HG03060 (cell line): ENCODE measurements around the gene NHEJ1.

Source experiments
- ATAC-seq: cut with Tn5 transposase; IDR thresholded peaks from one replicate; pipeline ENCODE4 v1.9.1; 2021; ENCODE audit warnings: low read depth, moderate number of reproducible peaks; ENCODE audit not compliant: unreplicated experiment

NHEJ1 gene

GRCh38 chr2:219094171-219094570, 66.4 kb downstream of the NHEJ1 start:
- no peak for ATAC-seq

- no peak for ATAC-seq
Observed at GRCh38 chr2:219090436-219091299, 69.9 kb downstream of the NHEJ1 start.

DNA sequence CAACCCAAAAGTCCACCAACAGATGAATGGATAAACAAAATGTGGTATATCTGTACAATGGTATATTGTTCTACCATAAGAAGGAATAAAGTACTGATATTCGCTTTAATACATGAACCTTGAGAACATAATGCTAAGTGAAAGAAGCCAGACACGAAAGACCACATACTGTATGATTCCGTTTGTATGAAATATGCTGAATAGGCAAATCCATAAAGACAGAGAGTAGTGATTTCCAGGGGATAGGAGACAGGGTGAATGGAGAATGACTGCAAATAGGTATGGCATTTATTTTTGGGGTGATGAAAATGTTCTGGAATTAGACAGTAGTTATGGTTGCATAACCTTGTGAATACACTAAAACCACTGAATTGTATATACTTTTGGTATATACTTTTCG, 71.3 kb downstream of the NHEJ1 start:
- ATAC-seq = no peak

GRCh38 chr2:219087848-219088247, 72.8 kb downstream of the NHEJ1 start:
- no peak for ATAC-seq

DNA sequence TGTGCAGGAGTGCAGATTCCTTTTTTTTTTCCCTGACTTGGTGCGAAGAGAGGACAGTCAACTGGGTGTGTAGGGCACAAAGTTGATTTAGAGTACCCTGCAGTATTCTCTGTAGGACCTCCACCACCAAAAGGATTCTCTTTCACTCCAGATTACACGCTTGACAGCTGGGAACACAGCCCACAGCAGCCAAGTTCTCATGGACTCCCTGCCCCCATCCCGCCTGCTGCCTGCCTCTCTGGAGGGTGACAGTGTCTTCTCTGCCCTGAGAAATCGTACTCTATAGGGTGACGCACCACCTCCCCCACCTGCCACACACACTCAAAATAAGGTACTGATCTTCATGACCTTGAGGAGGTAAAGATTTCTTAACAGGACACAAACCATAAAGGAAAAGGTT, 73.3 kb downstream of the NHEJ1 start:
- no peak for ATAC-seq

DNA sequence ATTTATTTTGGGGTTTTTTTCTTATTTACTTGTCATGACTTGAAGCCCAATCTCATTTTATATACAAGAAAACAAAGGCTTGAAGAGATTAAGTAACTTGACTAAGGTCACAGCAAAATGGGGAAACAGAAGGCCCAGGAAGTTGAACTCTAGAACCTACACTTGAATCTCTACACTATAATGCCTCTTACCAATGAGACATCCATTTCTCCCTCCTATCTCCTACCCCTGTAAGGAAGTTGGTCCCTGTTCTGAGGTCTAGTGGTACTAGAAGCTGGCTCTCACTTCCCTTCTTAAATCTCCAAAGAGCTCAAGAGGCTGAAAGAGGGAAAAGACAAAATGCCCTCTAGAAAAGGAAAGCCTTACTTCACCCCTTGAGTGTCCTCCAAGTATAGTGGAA, 74.4 kb downstream of the NHEJ1 start:
- ATAC-seq = no peak

DNA sequence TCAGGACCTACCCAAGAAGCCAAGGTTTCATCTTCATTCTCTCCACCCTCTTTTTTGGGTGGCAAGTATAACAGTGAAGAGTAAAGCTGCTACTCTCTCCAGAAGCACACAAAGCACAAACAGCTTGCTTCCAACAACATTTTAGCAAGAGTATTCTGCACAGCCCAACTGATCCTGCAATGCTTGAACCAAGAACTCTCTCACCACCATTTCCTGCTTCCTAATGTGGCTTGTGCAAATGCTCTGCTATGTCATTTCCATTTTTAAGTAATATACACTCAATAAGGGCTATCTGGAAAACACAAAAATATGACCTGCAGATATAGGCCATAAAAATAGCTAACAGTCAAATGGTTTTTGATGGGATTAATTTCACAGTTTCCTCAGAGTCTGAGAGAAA, 75.8 kb downstream of the NHEJ1 start:
- ATAC-seq = no peak

DNA sequence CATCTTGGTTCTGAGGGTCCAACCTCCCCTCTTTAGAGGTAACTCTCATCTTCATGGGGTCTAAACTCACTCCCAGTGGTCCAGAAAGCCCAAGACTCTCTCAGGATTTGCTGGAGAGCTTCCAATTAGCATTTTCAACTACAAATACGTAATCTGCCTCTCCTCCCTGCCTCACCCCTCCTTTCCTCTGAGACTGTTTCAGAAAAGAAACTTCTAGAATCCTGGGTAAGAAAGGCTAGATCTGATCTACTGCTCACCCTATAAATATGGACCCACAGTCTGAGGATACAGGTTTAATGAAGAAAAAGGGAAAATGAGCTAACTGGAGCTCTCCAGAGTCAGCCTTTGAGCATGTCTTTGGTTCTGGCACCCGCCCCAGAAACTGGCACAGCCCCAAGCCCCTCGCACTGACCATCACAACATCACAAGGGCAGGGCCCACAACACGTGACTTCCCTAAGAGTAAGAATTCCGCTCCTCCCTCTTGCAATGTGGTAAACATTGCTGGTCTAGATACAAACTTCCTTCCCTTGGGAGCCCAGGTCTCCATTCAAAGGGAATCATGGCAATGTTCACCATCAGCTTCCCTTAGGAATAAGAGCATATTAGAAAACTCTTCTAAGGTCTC, 78.2 kb downstream of the NHEJ1 start:
- no peak for ATAC-seq

- ATAC-seq = no peak
Observed at GRCh38 chr2:219081701-219082331, 78.8 kb downstream of the NHEJ1 start.

GRCh38 chr2:219081096-219081495, 79.5 kb downstream of the NHEJ1 start:
- no peak for ATAC-seq

DNA sequence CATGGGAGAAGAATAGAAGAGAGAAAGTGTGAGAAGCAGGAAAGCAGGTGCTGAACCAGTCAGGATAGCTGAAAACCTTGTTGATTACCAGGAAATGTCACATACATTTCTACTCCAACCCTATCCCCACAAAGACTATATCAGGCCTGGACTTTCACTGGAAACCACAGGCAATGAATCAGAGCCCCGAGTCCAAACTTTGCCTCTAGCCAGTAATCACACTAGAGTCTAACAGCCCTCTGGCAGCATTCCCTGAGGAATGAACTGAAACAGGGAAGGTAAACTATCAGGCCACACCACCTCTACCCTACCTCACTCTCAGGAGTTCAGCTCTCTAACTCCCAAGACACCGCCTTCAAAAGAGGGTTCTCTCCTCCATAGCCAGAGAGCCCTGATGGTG, 81.2 kb downstream of the NHEJ1 start:
- no peak for ATAC-seq

DNA sequence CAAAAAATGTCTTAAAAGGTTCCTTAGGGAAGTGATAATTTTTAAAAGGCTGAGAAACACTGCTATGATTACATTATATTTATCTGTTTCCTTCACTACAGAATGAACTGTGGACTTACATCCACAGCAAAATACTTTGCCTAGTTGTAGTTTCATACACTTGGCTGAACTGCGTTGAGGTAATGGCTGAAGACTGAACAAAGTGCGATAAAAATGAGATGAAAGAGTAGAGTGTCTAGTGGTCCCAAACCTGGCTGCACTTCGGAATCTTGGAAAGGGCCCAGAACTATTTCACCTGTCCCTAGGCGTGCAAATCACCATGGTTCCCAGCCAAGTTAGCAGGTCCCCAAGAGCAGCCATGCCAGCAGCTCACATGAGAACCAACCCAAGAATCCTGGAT, 81.7 kb downstream of the NHEJ1 start:
- ATAC-seq = no peak

- ATAC-seq = no peak
Observed at GRCh38 chr2:219078126-219078525, 82.5 kb downstream of the NHEJ1 start.

- no peak for ATAC-seq
Observed at GRCh38 chr2:219076253-219076652, 84.4 kb downstream of the NHEJ1 start.

DNA sequence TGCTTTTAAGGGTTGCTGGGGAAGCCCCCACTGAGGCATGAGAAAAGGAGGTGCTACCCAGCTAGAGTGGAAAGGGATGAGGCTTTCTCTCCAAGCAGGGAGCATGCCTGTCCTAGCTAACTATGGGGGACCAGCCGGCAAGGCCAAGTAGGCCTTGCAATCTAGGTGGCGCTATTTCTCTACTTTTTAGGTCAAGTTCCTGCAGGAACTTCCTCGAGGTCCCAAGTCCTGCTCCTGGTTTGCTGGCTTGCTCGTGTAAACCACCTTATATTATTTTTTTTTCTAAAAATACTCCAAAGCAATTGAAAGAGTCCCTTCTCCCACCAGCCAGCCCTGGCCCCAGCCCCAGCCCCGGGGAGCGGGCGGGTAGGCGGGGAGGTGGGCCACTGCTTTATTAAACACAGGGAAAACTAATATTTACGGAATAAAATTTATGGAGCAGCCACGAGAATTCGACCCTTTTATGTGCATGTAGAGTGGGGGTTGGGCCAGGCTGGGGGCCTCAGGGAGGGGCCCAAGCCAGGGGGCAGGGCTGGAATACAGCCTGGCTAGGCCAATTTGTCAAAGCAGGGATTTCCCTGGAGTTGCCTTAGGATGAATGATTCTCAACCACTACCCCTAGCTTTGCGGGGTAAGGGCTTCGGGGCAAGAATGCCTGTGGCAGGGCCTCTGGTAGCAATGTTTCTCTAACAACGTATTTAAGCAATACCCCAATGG, 87.0 kb downstream of the NHEJ1 start:
- no peak for ATAC-seq

DNA sequence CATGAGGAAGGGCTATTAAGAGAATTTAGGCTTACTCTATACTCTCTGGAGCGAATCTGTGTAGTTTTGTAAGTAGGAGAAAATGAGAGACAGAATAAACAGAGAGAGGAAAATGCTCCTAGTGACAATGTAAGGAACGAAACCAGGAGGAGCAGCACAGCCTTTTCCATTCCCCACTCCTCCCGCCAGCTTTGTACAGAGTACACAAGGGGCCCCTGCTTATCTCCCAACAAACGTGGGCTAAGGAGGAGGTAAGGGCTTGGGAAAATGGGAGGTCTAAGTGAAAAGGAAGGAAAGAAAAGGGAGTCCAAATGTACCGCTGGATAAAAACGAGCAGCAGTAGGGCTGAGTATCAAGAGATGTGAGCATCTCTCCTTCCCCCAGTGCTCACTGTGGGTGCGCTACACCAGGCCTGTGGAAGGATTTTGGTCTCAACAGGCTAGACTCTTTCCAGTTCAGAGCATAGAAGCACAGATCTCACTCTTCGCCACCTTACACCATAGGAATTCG, 87.8 kb downstream of the NHEJ1 start:
- ATAC-seq = no peak

DNA sequence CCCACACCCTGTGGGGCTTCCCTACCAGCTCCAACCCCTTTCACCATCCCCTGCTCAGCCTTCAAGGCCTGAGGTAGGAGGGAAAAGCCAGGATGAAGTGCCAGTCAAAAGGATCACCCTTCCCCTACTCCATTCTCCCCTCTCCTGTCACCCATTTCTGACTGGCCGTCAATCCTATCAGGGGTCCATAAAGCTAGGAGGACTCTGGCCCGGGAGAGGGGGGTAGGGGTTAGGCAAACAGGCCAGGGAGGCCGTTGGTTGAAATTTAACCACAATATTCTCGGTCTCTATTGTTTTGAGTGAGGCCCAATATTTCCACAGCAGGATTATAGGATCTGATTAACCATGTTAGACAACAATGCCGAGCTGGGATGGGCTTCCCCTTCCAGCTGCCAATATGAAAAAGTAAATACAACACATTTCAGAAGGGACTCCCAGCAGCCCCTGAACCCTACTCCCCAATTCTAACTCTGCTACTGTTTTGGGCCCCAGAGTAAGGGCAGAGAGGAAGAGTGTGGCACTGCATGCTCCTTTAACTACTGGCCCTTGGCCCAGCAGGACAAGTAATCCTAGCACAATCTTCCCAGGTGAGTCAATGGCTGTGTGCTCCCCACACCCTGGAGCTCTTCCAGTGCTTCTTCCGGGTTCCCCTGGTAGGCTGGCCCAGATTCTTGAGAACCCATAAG, 89.3 kb downstream of the NHEJ1 start:
- no peak for ATAC-seq

DNA sequence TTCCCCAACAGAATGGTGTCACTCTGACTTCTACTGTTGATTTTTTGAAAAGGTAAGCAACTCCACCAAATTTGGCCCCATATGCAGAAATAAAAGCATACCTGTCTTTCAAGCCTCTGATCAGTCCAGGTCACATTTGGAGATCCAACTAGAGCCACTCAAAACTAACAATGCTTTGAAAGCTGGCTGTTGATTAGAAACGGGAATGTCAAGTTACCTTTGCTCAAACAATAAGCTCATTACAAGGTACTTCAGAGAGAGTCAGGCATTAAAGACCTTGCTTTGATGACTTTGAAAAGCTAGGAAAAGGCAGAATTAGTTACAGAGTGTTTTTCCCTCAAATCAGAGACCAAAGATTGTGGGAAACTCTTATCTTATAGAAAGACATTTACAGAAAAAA, 95.1 kb downstream of the NHEJ1 start:
- no peak for ATAC-seq

DNA sequence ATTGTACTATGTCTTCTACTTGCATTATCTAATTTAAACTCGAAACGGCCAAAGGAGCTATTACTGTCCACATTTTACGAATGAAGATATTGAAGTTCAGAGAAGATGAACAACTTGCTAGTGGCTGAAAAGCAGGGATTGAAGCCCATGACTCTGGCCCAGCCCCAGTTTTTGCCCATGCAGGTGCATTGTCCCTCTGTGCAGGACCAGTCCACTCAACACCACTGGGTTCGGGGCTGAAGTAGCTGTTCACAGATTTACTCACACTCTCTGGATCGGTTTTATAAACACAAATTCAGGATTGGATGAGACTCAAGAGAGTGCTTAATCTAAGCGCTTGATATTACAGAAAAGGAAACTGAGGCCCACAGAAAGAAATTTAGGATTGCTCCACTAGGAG, 98.5 kb downstream of the NHEJ1 start:
- ATAC-seq = no peak
